A549 (cell line): Measurements from ENCODE around the gene NHSL1. TPM values are rescaled to one million over a fixed set of nuclear protein-coding genes. Genes with fewer than 3 reads are reported as not detected.

Experiments
- ATAC-seq, 2 experiments: fragments of 200-7000 bp in 1 of 2; fragments of >200 bp in 1 of 2; cut with Nextera tagmentation in 1 of 2; cut with Tn5 transposase in 1 of 2; 3 replicates each; pipeline versions ENCODE4 v1.8.0 to v1.9.1; 2018 to 2020; ENCODE audit warnings: mild to moderate bottlenecking in 1 of 2, moderate library complexity in 1 of 2
- CTCF ChIA-PET: fragments of 300-600 bp; sonication (Branson Sonifier 250); formaldehyde crosslinking; extraction: SDS; loops from one replicate; lab custom pipeline; 2021; ENCODE audit warnings: antibody characterized with exemption, inconsistent platforms; lab: Yijun Ruan, JAX
- POLR2A ChIA-PET: fragments of 350-600 bp; formaldehyde crosslinking; extraction: SDS; loops from one replicate; lab custom pipeline; 2021; ENCODE audit warnings: antibody characterized with exemption, inconsistent platforms; lab: Yijun Ruan, JAX
- DNase-seq, 2 experiments: peaks; one replicate each; pipeline versions ENCODE4 v3.0.0 to v3.0.0-alpha.2; 2011 to 2016; ENCODE audit warnings: low read depth in 1 of 2, low spot score in 1 of 2
- FAIRE-seq: peaks from 2 replicates; lab custom pipeline; 2011; peaks lifted over from hg19 to GRCh38; lab: Jason Lieb, UNC
- H3K27ac ChIP-seq, 2 experiments: fragments of >200 bp; sonication (Bioruptor Twin); formaldehyde crosslinking; 3 replicates each; pipeline ENCODE4 v1.5.1; 2016 to 2017
- H3K4me1 ChIP-seq: fragments of >200 bp; sonication (Bioruptor Twin); formaldehyde crosslinking; 3 replicates; pipeline ENCODE4 v1.6.1; 2016
- H3K4me2 ChIP-seq: fragments of >200 bp; sonication (Bioruptor Twin); formaldehyde crosslinking; 3 replicates; pipeline ENCODE4 v1.6.1; 2016
- H3K4me3 ChIP-seq: fragments of >200 bp; sonication (Bioruptor Twin); formaldehyde crosslinking; 3 replicates; pipeline ENCODE4 v1.5.1; 2016
- H3K9me3 ChIP-seq: fragments of >200 bp; sonication (Bioruptor Twin); formaldehyde crosslinking; 3 replicates; pipeline ENCODE4 v1.6.1; 2016
- BHLHE40 ChIP-seq: IDR thresholded peaks from 2 replicates; pipeline ENCODE4 v1.6.1; 2012; ENCODE audit warnings: low read depth, low read length, inconsistent platforms
- CBX8 ChIP-seq: fragments of 200-600 bp; sonication (generic); IDR thresholded peaks from 2 replicates; pipeline ENCODE4 v1.6.1; 2016
- CEBPB ChIP-seq, 2 experiments: fragments of >200 bp in 1 of 2; sonication (Bioruptor Twin) in 1 of 2; formaldehyde crosslinking in 1 of 2; IDR thresholded peaks; 2 replicates each; pipeline ENCODE4 v1.6.1; 2012 to 2016
- CHD4 ChIP-seq: fragments of 200-600 bp; sonication (generic); IDR thresholded peaks from 2 replicates; pipeline ENCODE4 v1.6.1; 2016; ENCODE audit warnings: antibody characterized with exemption, mild to moderate bottlenecking, borderline replicate concordance
- EHMT2 ChIP-seq: fragments of 200-600 bp; sonication (generic); IDR thresholded peaks from 2 replicates; pipeline ENCODE4 v1.6.1; 2016; ENCODE audit warnings: antibody characterized with exemption, low read depth, mild to moderate bottlenecking, moderate library complexity
- JUN ChIP-seq, 2 experiments: fragments of >200 bp; sonication (Bioruptor Twin); formaldehyde crosslinking; IDR thresholded peaks; 2 replicates in 1 of 2; 3 replicates in 1 of 2; pipeline ENCODE4 v1.6.1; 2016 to 2017
- MAFK ChIP-seq: fragments of 450-650 bp; IDR thresholded peaks from 2 replicates; pipeline ENCODE4 v1.6.1; 2014; ENCODE audit not compliant: partially characterized antibody
- NFE2L2 ChIP-seq: fragments of 150-350 bp; conservative IDR thresholded peaks from 2 replicates; pipeline ENCODE4 v1.6.1; 2014; ENCODE audit warnings: low read length
- NPAS2 ChIP-seq: fragments of 250-450 bp; sonication (Bioruptor Pico); IDR thresholded peaks from 2 replicates; pipeline ENCODE4 v1.8.0; 2022; ENCODE audit warnings: mild to moderate bottlenecking, moderate library complexity, borderline replicate concordance
- PHF8 ChIP-seq: fragments of 200-600 bp; sonication (generic); IDR thresholded peaks from 2 replicates; pipeline ENCODE4 v1.6.1; 2016; ENCODE audit warnings: low read depth, mild to moderate bottlenecking, antibody characterized with exemption, moderate library complexity, borderline replicate concordance
- RARB ChIP-seq: fragments of 250-450 bp; sonication (Bioruptor Pico); IDR thresholded peaks from 2 replicates; pipeline ENCODE4 v1.8.0; 2021; ENCODE audit warnings: mild to moderate bottlenecking, moderate library complexity
- RFX5 ChIP-seq: fragments of 450-650 bp; IDR thresholded peaks from 2 replicates; pipeline ENCODE4 v1.7.1; 2014; ENCODE audit warnings: antibody characterized with exemption, mild to moderate bottlenecking, moderate library complexity
- TP53 ChIP-seq: fragments of 250-450 bp; sonication (Bioruptor Pico); IDR thresholded peaks from 2 replicates; pipeline ENCODE4 v1.5.0; 2021; ENCODE audit warnings: mild to moderate bottlenecking, moderate library complexity
- ZSCAN20 ChIP-seq: fragments of 250-450 bp; sonication (Bioruptor Pico); IDR thresholded peaks from 2 replicates; pipeline ENCODE4 v1.8.0; 2022; ENCODE audit warnings: mild to moderate bottlenecking, moderate library complexity
- WGBS: methylation state at CpG from one replicate; pipeline ENCODE4 v1.1.6; 2017; ENCODE audit errors: missing lambda C conversion rate; 5-methylcytosine and 5-hydroxymethylcytosine counted together
- polyA plus RNA-seq, 4 experiments: library from polyadenylated mRNA; depleted of rRNA in 3 of 4; stranded (reverse); fragments of >200 nt; fragmentation: RNase III in 1 of 4; extraction: RNeasy Plus Mini Kit Qiagen cat#74134 plus additional on column Dnase treatment in 1 of 4; gene quantifications; 2 replicates in 3 of 4; 3 replicates in 1 of 4; pipeline ENCODE4 v1.2.3, GENCODE V29; 2011 to 2017
- TF ChIP-seq, protein P1 (sequence below): fragments of 200-600 bp; sonication (generic); IDR thresholded peaks from 2 replicates; pipeline ENCODE4 v1.6.1; 2016; ENCODE audit warnings: antibody characterized with exemption, mild to moderate bottlenecking, moderate library complexity
- TF ChIP-seq, protein P2 (sequence below): IDR thresholded peaks from 2 replicates; pipeline ENCODE4 v1.6.1; 2012
- TF ChIP-seq, protein P3 (sequence below): fragments of >200 bp; sonication (Bioruptor Twin); formaldehyde crosslinking; IDR thresholded peaks from 2 replicates; pipeline ENCODE4 v1.6.1; 2016
- TF ChIP-seq, protein P4 (sequence below): fragments of >200 bp; sonication (Bioruptor Twin); formaldehyde crosslinking; IDR thresholded peaks from 3 replicates; pipeline ENCODE4 v1.6.1; 2016
- TF ChIP-seq, protein P5 (sequence below): fragments of 150-350 bp; IDR thresholded peaks from 2 replicates; pipeline ENCODE4 v1.6.1; 2014; ENCODE audit warnings: low read depth, mild to moderate bottlenecking, low read length

NHSL1 gene
- polyA plus RNA-seq, 2 of the 4 experiments (the other 2 are of a cell fraction): 1.6 to 2.8 TPM

DNA sequence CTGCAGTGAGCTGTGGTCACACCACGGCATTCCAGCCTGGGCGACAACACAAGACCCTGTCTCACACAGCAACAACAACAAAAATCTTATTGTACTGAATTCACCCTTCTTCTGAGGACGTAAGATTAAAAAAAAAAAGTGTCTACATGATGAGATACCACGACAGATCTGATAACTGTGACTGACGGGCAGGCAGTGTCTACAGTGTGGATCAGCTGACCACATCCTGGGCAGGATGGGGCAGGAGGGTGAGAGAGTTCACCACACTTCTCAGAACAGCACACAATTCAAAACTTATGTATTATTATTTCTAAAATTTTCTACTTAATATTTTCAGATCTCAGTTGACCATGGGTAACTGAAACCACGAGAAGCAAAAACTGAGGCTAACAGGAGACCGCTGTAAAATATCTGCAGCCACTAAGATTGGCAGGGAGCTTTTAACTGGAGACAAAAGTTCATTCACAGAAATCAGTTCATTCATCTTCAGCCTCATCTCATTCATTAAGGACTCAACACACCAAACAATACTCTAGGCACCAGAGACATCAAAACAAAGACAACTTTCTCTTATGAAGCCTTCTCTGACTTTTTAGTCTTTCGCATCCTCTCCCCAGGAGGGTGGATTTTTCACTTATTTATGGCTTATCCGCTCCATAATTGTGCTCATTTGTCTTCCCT is 15.7 kb upstream of the NHSL1 start:
- no peak overlapping the region for H3K4me3 ChIP-seq
- no peak overlapping the region for H3K27ac ChIP-seq
- no peaks in the 10 kb centered on the region for H3K4me1 ChIP-seq
- no peak for TF ChIP-seq PHF8
- no peak for TF ChIP-seq BHLHE40
- TF ChIP-seq MAFK: no peak
- no peak for TF ChIP-seq RFX5
- TF ChIP-seq NFE2L2: no peak
- CTCF ChIA-PET: interaction anchor here (2.0 kb wide), 1 partner anchor 85 kb away, joined by 8 read pairs; no protein-coding TSS in a partner anchor
- FAIRE-seq (no peak), ATAC-seq (no peak), DNase-seq (no peak)
- H3K4me2 ChIP-seq: no peak overlapping the region
- peaks cover 6% of the 10 kb centered on the region for H3K9me3 ChIP-seq
- 95% methylated on average over 9 of the region's 9 CpGs for WGBS
- POLR2A ChIA-PET: no interaction called here

DNA sequence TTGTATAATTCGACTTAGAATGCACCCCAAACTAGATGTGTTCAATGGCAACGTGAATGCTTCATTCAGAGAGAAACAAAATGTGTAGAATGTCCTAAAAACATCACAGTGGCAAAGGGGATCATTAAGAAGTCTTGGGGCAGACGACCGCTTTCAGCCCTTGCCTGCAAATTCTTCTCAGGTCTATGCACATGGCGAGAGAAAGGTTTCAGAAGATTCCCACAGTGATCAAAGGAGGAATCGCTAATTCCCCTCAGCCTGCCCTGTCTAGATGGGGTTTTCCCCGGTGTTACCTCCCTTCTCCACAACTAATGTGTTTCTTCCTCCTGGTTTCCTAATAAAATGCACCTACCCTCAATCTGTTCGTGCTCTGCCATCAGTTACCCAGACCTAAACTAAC is 13.3 kb upstream of the NHSL1 start:
- Histone ChIP-seq H3K4me3 (no peak overlapping the region), H3K27ac (no peak overlapping the region), H3K4me2 (no peak overlapping the region), H3K9me3 (peaks cover 2% of the 10 kb centered on the region), H3K4me1 (peaks cover 9% of the 10 kb centered on the region; the same call in 2 of the 3 replicates)
- TF ChIP-seq TP53: no peak
- no peak for TF ChIP-seq NPAS2 (CRISPR knock-in tag)
- no peak for TF ChIP-seq ZSCAN20 (CRISPR knock-in tag)
- 72% methylated on average over 8 of the region's 8 CpGs for whole genome bisulfite sequencing
- ATAC-seq: no peak
- CTCF ChIA-PET: interaction anchor here (0.7 to 1.6 kb wide), 3 partner anchors 8 to 85 kb away, joined by 3 read pairs; no protein-coding TSS in a partner anchor
- FAIRE-seq: no peak
- no peak for DNase-seq
- POLR2A ChIA-PET: no interaction called here

DNA sequence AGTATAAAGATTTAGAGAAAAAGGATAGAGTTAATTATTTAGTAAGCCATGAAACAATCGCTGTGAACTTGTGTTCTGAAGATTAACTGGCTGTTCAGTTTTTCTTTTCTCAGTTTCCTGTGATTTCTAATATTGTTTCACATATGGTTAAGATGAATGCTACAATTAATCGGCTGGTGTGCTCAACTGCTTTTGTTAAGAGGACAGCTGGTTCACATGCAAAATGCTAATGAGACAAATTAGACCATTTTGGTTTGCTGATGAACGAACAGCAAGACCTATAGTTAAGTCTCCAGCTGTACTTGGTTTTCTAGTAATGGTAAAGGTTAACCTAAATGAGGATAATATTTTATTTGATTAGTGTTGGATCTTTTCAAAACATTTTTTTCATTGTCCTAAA is 10.8 kb upstream of the NHSL1 start:
- ChIA-PET CTCF (interaction anchor here (0.8 to 5.3 kb wide), 13 partner anchors 8 to 394 kb away, joined by 3 to 85 read pairs (median 7); no protein-coding TSS in a partner anchor), POLR2A (no interaction called here)
- no peak for TF ChIP-seq NPAS2 (CRISPR knock-in tag)
- TF ChIP-seq, protein P1, sequence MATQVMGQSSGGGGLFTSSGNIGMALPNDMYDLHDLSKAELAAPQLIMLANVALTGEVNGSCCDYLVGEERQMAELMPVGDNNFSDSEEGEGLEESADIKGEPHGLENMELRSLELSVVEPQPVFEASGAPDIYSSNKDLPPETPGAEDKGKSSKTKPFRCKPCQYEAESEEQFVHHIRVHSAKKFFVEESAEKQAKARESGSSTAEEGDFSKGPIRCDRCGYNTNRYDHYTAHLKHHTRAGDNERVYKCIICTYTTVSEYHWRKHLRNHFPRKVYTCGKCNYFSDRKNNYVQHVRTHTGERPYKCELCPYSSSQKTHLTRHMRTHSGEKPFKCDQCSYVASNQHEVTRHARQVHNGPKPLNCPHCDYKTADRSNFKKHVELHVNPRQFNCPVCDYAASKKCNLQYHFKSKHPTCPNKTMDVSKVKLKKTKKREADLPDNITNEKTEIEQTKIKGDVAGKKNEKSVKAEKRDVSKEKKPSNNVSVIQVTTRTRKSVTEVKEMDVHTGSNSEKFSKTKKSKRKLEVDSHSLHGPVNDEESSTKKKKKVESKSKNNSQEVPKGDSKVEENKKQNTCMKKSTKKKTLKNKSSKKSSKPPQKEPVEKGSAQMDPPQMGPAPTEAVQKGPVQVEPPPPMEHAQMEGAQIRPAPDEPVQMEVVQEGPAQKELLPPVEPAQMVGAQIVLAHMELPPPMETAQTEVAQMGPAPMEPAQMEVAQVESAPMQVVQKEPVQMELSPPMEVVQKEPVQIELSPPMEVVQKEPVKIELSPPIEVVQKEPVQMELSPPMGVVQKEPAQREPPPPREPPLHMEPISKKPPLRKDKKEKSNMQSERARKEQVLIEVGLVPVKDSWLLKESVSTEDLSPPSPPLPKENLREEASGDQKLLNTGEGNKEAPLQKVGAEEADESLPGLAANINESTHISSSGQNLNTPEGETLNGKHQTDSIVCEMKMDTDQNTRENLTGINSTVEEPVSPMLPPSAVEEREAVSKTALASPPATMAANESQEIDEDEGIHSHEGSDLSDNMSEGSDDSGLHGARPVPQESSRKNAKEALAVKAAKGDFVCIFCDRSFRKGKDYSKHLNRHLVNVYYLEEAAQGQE: no peak
- TF ChIP-seq, protein P2, sequence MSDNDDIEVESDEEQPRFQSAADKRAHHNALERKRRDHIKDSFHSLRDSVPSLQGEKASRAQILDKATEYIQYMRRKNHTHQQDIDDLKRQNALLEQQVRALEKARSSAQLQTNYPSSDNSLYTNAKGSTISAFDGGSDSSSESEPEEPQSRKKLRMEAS: no peak
- no peak for TF ChIP-seq CBX8
- TF ChIP-seq CEBPB (IDR thresholded peaks at IDR 0.05): no peak
- TF ChIP-seq, protein P3, sequence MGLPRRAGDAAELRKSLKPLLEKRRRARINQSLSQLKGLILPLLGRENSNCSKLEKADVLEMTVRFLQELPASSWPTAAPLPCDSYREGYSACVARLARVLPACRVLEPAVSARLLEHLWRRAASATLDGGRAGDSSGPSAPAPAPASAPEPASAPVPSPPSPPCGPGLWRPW: no peak
- TF ChIP-seq JUN (IDR thresholded peaks at IDR 0.05): no peak
- TF ChIP-seq RARB (CRISPR knock-in tag): no peak
- no peak for TF ChIP-seq ZSCAN20 (CRISPR knock-in tag)
- TF ChIP-seq EHMT2: no peak
- TF ChIP-seq, protein P4, sequence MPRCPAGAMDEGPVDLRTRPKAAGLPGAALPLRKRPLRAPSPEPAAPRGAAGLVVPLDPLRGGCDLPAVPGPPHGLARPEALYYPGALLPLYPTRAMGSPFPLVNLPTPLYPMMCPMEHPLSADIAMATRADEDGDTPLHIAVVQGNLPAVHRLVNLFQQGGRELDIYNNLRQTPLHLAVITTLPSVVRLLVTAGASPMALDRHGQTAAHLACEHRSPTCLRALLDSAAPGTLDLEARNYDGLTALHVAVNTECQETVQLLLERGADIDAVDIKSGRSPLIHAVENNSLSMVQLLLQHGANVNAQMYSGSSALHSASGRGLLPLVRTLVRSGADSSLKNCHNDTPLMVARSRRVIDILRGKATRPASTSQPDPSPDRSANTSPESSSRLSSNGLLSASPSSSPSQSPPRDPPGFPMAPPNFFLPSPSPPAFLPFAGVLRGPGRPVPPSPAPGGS: no peak
- TF ChIP-seq CHD4: no peak
- TF ChIP-seq, protein P5, sequence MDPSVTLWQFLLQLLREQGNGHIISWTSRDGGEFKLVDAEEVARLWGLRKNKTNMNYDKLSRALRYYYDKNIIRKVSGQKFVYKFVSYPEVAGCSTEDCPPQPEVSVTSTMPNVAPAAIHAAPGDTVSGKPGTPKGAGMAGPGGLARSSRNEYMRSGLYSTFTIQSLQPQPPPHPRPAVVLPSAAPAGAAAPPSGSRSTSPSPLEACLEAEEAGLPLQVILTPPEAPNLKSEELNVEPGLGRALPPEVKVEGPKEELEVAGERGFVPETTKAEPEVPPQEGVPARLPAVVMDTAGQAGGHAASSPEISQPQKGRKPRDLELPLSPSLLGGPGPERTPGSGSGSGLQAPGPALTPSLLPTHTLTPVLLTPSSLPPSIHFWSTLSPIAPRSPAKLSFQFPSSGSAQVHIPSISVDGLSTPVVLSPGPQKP: no peak
- no peaks in the 10 kb centered on the region for H3K9me3 ChIP-seq
- H3K4me3 ChIP-seq: no peak overlapping the region
- no peak overlapping the region for H3K4me2 ChIP-seq
- WGBS: 62% methylated on average over 3 of the region's 3 CpGs
- FAIRE-seq (no peak), DNase-seq (no peak), ATAC-seq (no peak)
- H3K27ac ChIP-seq: no peak overlapping the region
- H3K4me1 ChIP-seq: peaks cover 23% of the 10 kb centered on the region; the same call in 2 of the 3 replicates
